Right kidney (tissue), 1 donor: Measurements from ENCODE around the gene PLCB3.

Experiments
- DNase-seq: peaks from one replicate; pipeline ENCODE4 v3.0.0-alpha.2; 2016

Gene PLCB3

DNA sequence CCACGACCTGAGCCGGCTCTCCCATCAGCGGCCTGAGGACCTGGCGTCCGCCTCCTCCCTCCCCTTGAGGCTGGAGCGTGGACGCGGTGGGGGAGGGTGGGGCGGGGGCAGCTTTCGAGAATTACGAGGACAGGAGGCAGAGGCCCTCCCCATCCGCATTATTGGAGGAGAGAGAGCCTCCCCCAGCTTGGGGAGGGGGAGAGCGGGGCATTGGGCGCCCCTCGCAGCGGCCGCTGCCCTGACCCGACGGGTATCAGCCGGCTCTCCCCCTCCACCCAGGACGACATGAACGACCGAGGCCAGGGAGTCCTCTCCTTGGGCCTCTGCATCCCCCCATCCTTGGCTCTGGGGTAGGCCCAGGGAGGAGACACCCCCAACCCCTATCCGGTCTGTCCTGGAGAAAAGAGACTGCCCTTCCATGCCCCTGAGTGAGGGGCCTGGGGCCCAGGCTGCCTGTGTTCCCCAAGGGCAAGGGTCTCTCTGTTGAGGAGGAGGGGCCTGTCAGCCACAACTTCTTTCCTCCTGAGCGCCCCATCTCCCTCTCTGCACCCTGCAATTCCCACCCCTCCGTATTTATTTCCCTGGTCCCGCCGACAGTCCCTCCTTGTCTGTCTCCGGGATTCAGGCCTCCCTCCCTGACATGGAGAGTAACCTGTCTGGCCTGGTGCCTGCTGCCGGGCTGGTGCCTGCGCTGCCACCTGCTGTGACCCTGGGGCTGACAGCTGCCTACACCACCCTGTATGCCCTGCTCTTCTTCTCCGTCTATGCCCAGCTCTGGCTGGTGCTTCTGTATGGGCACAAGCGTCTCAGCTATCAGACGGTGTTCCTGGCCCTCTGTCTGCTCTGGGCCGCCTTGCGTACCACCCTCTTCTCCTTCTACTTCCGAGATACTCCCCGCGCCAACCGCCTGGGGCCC lies 34.8 kb downstream of the PLCB3 start:
- DNase-seq = peak; percentile 53

DNA sequence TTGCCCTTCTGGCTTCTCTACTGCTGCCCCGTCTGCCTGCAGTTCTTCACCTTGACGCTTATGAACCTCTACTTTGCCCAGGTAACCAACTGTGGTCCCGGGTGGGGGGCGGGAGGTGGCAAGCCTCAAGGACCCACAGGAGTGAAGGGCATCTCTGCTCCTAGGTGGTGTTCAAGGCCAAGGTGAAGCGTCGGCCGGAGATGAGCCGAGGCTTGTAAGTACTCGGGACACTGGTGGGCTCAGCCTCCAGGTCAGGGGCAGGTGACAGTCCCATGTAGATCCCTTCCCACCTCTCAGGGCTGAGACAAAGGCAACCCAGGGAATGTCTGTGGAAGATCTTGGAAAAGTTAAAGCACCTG lies 35.5 kb downstream of the PLCB3 start:
- DNase-seq = no peak

DNA sequence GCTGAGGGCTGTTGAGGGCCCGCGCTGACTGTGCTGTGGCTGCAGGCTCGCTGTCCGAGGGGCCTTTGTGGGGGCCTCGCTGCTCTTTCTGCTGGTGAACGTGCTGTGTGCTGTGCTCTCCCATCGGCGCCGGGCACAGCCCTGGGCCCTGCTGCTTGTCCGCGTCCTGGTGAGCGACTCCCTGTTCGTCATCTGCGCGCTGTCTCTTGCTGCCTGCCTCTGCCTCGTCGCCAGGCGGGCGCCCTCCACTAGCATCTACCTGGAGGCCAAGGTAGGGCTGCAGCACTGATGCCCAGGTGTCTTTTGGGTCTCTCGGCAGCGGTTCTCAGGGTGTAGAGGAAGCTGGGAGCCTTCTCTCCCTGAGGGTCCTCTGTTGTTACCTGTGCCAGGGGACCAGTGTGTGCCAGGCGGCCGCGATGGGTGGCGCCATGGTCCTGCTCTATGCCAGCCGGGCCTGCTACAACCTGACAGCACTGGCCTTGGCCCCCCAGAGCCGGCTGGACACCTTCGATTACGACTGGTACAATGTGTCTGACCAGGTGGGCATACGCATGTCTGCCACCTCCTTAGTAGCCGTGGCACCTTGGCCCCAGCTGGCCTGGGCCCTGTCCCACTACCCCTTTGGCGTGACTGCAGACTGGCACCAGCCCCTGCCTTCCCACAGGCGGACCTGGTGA lies 36.5 kb downstream of the PLCB3 start:
- DNase-seq = no peak

DNA sequence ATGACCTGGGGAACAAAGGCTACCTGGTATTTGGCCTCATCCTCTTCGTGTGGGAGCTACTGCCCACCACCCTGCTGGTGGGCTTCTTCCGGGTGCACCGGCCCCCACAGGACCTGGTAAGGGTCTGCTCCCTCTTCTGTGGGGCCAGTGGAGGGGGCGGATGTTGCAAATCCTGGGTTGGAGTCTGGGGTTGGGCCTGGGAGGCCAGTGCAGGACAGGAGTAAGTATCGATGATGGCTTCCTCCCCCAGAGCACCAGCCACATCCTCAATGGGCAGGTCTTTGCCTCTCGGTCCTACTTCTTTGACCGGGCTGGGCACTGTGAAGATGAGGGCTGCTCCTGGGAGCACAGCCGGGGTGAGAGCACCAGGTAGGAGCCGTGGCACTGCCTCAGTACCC lies 37.0 kb downstream of the PLCB3 start:
- DNase-seq = no peak

DNA sequence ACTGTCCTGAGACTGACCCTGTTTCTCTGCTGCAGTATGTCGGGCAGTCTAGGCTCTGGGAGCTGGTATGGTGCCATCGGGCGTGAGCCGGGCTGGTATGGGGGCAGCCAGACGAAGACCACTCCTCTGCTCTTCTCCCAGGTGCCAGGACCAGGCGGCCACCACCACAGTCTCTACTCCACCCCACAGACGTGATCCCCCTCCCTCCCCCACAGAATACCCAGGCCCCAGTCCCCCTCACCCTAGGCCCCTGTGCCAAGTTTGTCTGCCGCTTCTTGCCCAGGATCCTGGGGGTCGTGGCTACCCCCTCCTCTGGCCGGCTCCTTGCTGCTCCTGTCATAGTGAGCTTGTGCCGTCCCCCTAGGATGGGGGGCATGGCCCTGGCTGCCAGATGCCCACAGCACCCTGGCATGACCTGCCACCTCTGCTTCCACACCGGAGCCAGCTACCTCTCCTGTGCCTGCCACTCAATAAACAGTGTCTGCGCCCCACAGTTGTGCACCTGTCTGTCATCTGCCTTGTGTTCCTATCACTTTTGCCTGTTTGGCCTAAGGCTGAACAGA lies 37.8 kb downstream of the PLCB3 start:
- DNase-seq = no peak

DNA sequence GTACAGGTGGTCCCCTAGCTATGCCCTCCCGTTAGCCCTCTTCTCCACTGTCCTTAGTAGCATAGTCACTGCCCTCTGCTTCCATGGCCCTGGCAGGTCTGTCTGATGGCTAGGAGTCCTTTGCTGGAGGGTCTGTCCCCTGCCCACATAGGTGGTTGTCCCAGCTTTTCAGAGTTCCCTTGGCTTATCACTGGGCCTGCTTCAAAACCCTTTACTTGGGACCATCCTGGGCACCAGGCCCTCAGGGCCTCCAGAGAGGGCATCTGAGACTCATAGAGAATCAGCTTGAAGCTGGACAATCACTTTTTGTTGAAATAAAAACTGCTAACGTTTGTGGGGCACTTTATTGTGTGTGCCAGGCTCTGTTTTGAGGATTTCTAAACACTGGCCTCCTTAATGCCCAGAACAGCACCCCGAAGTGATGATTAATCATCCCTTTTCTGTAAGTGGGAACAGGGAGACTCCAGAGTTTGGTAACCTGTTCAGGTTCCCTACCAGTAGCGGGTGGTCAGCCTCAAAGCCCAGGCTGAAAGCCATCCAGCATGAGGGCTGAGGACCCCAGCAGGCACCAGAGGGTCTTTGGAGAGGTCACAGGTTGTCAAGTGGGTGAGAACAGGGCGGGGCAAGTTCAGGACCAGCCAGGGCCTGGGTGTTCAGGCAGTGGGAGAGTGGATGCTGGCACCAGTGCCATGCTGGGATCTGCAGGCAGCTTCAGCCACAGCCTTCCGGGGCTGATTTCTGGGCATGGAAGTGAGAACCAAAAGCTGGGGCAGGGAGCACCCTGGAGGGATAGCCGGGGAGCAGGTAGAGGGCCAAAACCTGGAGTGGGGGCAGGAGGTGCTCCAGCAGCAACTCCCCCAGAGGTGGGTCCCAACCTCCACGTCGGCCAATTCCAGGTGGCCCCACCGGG lies 39.3 kb downstream of the PLCB3 start:
- no peak for DNase-seq

DNA sequence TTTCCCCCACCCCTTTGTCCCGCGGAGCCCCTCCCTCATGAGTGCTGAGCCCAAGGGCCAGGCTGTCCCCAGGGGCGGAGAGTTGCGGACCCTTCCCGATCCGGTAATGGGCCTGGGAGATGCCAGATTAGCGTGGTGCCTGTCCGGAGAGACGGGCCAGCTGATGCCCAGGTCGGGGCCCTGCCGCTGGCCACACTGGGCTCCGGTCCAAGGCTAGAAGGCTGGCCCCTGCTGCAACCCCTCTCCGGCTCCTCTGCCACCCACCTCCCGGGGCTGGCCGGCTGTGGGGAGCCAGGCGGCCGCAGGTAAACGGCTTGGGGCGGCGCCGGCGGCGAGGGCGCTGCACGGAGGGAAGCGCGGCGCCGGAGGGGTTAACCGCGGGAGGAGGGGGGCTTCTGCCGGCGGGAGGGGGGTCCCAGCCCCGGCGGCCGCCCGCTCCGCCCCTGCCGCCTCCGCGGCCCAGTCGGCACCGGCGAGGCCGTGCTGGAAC lies 40.0 kb downstream of the PLCB3 start, which contains the start of gene KCNK4:
Gene KCNK4 (plus strand): TSS at position 41 of the 490 bp plus-strand sequence. CDS start 1,717 bp downstream, outside the sequence.
- DNase-seq = no peak

DNA sequence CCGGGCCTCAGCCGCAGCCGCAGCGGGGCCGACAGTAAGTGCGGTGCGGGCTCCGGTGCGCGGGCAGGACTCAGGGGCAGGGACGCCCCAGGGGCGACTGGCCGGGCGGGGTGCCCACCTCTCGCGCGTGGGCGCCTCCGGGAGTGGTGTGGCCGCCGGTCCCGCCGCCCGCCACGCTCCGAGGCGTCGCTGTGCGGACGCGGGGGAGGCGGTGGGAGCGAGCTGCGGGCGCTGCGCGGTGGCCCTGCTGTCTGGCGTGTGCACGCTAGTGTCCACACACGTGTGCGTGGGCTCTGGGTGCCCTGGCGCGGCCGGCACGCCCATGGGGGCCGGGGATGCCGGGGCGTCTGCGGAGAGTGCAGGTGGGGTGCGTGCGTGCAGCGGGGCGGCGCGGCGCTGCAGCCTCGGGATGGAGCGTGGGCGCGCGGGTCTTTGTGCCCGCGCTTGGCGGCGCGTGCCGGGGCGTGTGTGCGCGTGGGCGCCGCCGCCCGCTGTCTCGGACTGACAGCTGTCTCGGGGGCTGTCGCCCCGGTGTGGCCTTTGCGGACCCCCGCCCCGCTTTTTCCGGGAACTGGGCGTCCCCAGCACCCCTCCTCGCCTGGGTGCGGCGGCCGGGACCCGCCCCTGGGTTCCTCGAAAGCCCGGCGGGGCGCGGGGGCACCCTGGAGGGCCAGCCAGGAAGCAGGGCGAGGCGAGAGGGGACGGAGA lies 40.6 kb downstream of the PLCB3 start:
- DNase-seq = no peak

DNA sequence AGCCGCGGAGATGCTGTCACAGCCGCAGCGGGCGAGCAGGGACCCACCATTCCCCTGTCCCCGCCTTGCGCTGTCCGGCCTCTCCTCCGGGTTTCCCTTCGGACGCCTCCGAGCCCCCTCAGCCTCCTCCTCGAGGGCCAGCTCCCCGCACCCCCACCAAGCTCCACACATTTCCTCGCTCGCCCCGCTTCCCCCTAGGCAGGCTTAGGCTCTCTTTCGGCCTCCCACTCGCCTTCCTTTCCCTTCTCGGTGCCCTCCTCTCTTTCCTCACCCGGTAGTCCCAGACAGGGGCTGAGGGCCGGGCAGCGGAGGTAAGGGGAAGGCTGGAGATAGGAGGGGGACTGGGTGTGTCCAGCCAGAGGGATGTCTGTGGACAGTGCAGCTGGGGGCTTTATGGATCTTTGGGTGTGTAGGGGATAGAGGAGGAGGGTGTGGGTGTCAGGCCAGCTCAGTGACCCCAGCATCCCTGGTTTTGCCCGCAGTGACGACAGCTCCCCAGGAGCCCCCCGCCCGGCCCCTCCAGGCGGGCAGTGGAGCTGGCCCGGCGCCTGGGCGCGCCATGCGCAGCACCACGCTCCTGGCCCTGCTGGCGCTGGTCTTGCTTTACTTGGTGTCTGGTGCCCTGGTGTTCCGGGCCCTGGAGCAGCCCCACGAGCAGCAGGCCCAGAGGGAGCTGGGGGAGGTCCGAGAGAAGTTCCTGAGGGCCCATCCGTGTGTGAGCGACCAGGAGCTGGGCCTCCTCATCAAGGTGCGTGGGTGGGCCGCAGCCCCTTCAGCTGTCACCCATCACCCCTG lies 41.3 kb downstream of the PLCB3 start:
- DNase-seq = peak; percentile 46

DNA sequence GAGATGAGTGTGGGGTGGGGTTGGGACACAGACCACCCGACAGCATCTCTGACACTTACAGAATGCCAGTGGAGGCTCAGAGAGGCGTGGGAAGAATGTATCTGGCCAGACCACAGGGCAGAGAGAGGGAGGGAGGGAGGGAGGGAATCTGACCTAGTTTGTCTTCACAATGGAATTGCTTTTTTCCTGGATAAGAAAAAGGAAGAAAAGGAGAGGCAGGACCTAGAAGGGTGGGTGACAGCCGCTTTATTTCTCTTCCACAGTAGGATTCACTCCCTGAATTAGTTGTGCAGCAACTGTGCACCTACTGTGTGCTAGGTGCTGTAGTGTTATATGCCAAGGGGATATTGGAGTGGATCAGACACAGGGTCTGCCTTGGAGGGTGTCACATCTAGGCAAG lies 43.4 kb downstream of the PLCB3 start:
- no peak for DNase-seq

DNA sequence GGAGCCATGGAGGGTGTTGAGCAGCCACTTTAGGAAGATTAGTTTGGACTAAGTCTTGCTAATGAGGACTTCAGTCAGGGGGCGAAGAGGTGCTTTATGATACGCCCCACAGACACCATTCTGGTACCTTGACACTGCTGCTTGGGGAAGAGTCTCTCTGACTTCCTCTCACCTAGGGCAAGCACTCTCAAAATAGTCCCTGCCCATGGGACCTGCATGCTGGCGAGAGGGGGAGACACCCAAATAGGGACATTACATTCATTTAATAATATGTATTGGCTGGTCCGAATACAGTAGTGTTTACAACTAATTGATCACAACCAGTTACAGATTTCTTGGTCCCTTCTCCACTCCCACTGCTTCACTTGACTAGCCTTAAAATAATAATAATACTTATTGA lies 44.4 kb downstream of the PLCB3 start:
- no peak for DNase-seq

DNA sequence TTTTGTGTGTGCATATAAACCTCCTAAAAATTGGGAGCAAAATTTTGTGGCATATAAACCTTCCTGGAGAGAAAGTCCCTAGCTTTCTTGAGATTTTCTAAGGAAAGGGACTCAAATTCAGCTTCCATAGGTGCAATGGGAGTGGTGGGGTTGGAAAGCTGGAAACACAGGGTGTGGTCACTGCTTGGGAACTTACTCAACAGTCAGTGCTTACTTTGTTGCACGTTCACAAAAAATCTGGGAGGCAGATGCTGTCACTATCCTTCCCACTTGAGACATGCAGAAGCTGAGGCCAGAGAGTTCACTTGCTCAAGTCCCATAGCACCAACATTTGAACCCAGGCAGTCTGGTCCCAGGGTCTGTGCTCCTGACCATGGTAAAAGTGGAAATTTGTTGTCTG lies 44.9 kb downstream of the PLCB3 start:
- no peak for DNase-seq

DNA sequence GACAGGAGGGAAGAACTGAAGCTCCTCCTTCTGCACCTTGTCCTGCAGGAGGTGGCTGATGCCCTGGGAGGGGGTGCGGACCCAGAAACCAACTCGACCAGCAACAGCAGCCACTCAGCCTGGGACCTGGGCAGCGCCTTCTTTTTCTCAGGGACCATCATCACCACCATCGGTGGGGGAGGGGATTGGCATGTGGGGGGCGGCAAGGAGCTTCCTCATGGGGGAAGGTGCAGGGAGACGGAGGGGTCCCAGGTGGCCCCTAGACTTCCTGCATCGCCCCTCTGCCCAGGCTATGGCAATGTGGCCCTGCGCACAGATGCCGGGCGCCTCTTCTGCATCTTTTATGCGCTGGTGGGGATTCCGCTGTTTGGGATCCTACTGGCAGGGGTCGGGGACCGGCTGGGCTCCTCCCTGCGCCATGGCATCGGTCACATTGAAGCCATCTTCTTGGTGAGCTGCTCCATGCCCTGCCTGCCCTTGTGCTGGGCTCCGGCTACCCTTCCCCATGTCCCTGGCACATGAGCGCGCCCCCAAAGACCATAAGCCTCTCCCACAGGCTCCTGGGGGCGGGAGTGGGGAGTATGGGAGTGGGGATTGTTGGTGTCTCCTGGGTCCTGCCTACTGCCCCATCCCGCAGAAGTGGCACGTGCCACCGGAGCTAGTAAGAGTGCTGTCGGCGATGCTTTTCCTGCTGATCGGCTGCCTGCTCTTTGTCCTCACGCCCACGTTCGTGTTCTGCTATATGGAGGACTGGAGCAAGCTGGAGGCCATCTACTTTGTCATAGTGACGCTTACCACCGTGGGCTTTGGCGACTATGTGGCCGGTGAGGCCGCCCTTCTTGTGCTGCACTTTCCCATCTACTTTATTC lies 45.7 kb downstream of the PLCB3 start:
- peak; percentile 22 for DNase-seq

DNA sequence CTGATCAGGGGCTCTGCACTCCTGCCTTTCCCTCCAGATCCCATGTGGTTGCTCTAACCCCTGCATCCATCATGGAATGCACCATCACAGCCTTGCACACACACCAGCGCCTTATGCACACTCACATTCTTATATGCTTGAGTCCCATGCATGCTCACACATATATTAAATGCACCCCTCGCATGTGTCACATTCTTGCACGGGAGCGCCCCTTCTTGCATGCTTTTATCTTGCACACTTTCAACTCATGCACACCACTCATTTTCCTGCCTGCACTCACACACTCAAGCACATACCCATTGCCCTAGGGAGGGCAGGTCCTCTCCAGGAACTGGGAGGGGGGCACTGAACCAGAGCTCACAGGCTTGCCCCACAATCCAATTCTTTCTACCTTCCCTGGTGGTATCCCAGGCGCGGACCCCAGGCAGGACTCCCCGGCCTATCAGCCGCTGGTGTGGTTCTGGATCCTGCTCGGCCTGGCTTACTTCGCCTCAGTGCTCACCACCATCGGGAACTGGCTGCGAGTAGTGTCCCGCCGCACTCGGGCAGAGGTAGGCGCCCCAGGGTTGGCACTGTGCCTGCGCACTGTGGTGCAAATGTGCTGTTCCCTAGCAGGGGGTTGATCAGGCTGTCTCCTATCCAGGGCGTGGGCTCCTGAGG lies 46.5 kb downstream of the PLCB3 start:
- DNase-seq = peak; percentile 37

DNA sequence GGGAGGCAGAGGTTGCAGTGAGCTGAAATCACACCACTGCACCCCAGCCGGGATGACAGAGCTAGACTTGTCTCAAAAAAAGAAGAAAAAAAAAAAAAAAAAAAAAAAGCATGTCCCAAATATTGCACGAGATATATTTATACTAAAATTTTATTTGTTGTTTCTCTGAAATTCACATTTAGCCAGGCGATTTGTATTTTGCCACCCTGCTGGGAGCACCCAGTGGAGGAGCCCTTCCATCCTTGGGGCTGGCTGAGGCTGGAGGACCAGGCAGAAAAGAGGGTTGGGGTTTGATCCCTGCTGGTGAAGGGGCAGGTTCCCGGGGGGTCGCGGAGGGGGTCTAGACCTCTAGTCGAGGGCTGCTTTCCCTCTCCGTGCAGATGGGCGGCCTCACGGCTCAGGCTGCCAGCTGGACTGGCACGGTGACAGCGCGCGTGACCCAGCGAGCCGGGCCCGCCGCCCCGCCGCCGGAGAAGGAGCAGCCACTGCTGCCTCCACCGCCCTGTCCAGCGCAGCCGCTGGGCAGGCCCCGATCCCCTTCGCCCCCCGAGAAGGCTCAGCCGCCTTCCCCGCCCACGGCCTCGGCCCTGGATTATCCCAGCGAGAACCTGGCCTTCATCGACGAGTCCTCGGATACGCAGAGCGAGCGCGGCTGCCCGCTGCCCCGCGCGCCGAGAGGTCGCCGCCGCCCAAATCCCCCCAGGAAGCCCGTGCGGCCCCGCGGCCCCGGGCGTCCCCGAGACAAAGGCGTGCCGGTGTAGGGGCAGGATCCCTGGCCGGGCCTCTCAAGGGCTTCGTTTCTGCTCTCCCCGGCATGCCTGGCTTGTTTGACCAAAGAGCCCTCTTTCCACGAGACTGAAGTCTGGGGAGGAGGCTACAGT lies 47.9 kb downstream of the PLCB3 start:
- peak; percentile 68 for DNase-seq

DNA sequence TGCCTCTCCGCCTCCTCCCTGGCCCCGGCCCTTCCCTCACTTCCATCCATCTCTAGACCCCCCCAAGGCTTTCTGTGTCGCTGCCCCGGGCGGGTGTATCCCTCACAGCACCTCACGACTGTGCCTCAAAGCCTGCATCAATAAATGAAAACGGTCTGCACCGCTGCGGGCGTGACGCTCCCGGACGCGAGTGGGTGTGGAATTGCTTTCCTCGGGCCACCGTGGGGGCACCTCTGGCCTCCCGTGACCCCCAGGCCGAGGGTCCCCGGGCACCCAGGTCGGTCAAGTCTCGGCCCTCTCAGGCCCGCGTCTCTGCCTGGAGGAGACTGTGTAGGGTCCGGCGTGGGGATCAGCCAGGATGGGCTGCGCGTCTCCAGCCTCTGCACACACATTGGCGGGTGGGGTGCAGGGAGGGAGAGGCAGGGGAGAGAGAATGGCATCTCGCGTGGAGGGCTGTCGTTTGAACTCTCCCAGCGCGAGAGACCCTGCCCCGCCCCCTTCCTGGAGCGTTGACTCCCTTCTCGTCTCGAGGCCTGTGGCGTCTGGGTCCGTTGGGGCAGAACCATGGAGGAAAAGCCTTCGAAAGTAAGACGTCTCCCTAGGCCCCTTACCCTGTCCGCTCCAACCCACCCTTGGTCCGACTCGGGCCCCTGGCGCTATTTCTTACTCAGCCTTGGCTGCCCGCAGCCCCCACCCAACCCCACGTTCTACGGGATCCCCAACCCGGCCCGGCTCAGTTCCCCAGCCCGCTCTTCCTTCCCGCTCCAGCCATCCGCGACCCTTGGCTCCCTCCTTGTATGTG lies 48.7 kb downstream of the PLCB3 start, which contains the start of gene CATSPERZ:
Gene CATSPERZ (plus strand): TSS at position 512 of the 802 bp plus-strand sequence. CDS start 53 bp downstream, at position 565.
- peak; percentile 46 for DNase-seq
